IPS-18a (cell line): ENCODE measurements around the gene FOSB.
A peak's percentile ranks its signal among the peaks of the same experiment; 100 is the strongest.
"Not testable (repeated sequence)": the region's sequence is repeated elsewhere in the genome, so short reads cannot be mapped to it uniquely, and the experiment has no call there.

Source experiments
- H3K27ac ChIP-seq: one replicate; pipeline ENCODE4 v1.5.1; 2013; ENCODE audit warnings: low read length
- H3K27me3 ChIP-seq: one replicate; pipeline ENCODE4 v1.6.1; 2013; ENCODE audit warnings: mild to moderate bottlenecking, low read length; ENCODE audit not compliant: control insufficient read depth, insufficient read depth
- H3K36me3 ChIP-seq: one replicate; pipeline ENCODE4 v1.6.1; 2013; ENCODE audit warnings: low read depth, low read length; ENCODE audit not compliant: control insufficient read depth
- H3K4me1 ChIP-seq: one replicate; pipeline ENCODE4 v1.6.1; 2013; ENCODE audit warnings: low read depth, low read length; ENCODE audit not compliant: control insufficient read depth
- H3K4me3 ChIP-seq: one replicate; pipeline ENCODE4 v1.5.1; 2013; ENCODE audit warnings: low read length
- H3K9ac ChIP-seq: one replicate; pipeline ENCODE4 v1.6.1; 2013; ENCODE audit warnings: mild to moderate bottlenecking, low read length, moderate library complexity
- H3K9me3 ChIP-seq: one replicate; pipeline ENCODE4 v1.6.1; 2013; ENCODE audit warnings: low read depth, low read length; ENCODE audit not compliant: control insufficient read depth

The FOSB gene

GRCh38 chr19:45428384-45429231 lies 39.2 kb upstream of the FOSB start:
- Histone ChIP-seq H3K36me3 (no peaks in the 10 kb centered on the region), H3K4me3 (peak overlapping the region; percentile 67), H3K27me3 (peaks cover 4% of the 10 kb centered on the region), H3K4me1 (peaks cover 7% of the 10 kb centered on the region), H3K9ac (peak overlapping the region; percentile 50), H3K27ac (no peak overlapping the region), H3K9me3 (no peaks in the 10 kb centered on the region)

DNA sequence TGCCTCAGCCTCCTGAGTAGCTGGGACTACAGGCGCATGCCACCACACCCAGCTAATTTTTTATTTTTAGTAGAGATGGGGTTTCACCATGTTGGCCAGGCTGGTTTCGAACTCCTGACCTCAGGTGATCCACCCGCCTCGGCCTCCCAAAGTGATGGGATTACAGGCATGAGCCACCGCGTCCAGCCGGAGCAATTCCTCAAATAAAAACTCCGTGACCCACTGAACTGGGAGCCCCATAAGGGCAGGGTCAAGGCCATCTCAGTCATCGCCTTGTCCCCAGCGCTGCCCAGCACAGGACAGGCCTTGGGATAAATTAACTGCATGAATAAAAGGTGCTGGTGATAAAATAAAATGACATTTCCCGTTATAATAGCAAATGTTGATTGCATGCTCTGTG lies 37.9 kb upstream of the FOSB start:
- H3K27me3 ChIP-seq, H3K9me3 ChIP-seq, H3K4me1 ChIP-seq, H3K36me3 ChIP-seq, H3K9ac ChIP-seq, H3K27ac ChIP-seq, H3K4me3 ChIP-seq: not testable (repeated sequence)

DNA sequence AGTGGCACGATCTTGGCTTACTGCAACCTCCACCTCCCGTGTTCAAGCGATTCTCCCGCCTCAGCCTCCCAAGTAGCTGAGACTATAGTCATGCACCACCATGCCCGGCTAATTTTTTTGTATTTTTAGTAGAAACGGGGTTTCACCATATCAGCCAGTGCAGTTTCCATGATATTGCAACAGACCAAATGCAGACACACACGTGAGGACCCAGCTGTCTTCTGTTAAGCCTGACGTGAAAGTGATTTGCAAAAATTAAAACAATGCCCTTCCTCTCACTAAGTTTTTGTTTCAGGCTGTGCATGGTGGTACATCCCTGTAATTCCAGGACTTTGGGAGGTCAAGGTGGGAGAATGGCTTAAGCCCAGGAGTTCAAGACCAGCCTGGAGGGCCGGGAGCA lies 36.8 kb upstream of the FOSB start:
- H3K9me3 ChIP-seq, H3K36me3 ChIP-seq, H3K4me1 ChIP-seq, H3K27ac ChIP-seq, H3K27me3 ChIP-seq, H3K4me3 ChIP-seq, H3K9ac ChIP-seq: not testable (repeated sequence)

- H3K4me3 ChIP-seq, H3K4me1 ChIP-seq, H3K36me3 ChIP-seq: not testable (repeated sequence)
These were observed 35.3 kb upstream of the FOSB start for GRCh38 chr19:45432543-45432942.

DNA sequence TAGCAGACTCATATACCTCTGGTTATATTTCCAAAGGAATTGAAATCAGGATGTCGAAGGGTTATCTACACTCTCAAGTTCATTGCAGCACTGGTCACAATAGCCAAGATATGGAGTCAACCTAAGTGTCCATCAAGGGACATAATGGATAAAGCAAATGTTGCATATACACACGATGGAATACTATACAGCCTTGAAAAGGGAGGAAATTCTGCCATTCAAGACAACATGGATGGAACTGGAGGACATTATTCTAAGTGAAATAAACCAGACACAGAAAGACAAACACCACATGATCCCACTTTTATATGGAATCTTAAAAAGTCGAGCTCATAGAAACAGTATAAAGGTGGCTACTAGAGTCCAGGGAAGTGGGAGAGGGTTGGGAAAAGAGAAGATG lies 30.5 kb upstream of the FOSB start:
- Histone ChIP-seq H3K36me3 (no peaks in the 10 kb centered on the region), H3K27me3 (no peaks in the 10 kb centered on the region), H3K9ac (no peak overlapping the region), H3K27ac (no peak overlapping the region), H3K4me3 (no peak overlapping the region), H3K9me3 (no peaks in the 10 kb centered on the region), H3K4me1 (no peaks in the 10 kb centered on the region)

More at GRCh38 chr19:45432543-45432942, 35.3 kb upstream of the FOSB start:
- not testable (repeated sequence) for H3K9ac ChIP-seq, H3K9me3 ChIP-seq, H3K27ac ChIP-seq, H3K27me3 ChIP-seq

- Histone ChIP-seq H3K4me3 (peak overlapping the region; percentile 58), H3K27ac (no peak overlapping the region), H3K27me3 (no peaks in the 10 kb centered on the region), H3K9ac (peak overlapping the region; percentile 56), H3K4me1 (no peaks in the 10 kb centered on the region), H3K36me3 (no peaks in the 10 kb centered on the region), H3K9me3 (no peaks in the 10 kb centered on the region)
These were observed 28.6 kb upstream of the FOSB start for GRCh38 chr19:45439190-45439568.

DNA sequence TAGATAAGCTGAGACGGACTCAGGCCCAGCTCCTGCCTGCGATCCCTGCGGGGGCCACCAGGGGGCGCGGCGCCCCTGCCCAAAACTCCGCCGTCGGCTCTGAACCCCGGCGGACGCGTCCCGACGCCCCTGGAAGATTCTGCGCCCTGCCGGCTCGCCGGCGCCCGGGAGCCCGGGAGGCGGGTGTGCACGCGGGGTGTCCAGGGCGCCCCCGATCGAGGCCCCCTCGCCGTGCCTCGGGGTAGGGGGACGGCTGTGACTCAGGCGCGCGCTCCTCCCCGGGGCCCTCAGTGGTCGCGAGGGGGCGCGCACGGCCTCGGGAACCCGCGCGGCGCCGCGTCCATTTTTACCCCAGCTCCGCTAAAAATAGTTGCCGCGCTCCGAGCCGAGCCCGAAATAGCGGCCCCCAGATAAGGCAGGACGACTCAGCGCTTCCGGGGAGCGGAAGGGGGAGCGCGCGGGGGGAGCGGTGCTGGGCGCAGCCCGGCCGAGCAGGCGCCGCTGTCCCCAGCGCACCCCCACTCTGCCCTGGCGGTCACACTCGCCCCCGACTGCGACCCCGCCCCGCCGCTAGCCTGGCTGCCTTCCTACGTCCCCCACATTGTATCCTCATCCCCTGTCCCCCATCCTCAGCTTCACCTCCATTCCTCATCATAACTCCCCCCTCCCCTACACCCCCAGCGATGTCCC lies 28.1 kb upstream of the FOSB start:
- H3K36me3 ChIP-seq = no peaks in the 10 kb centered on the region
- no peaks in the 10 kb centered on the region for H3K9me3 ChIP-seq
- peaks cover 4% of the 10 kb centered on the region for H3K4me1 ChIP-seq
- H3K27me3 ChIP-seq = peaks cover 2% of the 10 kb centered on the region
- no peak overlapping the region for H3K27ac ChIP-seq
- H3K4me3 ChIP-seq = peak overlapping the region; percentile 58
- peak overlapping the region; percentile 56 for H3K9ac ChIP-seq

GRCh38 chr19:45440259-45440638 lies 27.5 kb upstream of the FOSB start:
- Histone ChIP-seq H3K4me1 (peaks cover 6% of the 10 kb centered on the region), H3K27ac (no peak overlapping the region), H3K27me3 (peaks cover 7% of the 10 kb centered on the region), H3K9me3 (no peaks in the 10 kb centered on the region), H3K36me3 (no peaks in the 10 kb centered on the region), H3K4me3 (peak overlapping the region; percentile 58), H3K9ac (no peak overlapping the region)

DNA sequence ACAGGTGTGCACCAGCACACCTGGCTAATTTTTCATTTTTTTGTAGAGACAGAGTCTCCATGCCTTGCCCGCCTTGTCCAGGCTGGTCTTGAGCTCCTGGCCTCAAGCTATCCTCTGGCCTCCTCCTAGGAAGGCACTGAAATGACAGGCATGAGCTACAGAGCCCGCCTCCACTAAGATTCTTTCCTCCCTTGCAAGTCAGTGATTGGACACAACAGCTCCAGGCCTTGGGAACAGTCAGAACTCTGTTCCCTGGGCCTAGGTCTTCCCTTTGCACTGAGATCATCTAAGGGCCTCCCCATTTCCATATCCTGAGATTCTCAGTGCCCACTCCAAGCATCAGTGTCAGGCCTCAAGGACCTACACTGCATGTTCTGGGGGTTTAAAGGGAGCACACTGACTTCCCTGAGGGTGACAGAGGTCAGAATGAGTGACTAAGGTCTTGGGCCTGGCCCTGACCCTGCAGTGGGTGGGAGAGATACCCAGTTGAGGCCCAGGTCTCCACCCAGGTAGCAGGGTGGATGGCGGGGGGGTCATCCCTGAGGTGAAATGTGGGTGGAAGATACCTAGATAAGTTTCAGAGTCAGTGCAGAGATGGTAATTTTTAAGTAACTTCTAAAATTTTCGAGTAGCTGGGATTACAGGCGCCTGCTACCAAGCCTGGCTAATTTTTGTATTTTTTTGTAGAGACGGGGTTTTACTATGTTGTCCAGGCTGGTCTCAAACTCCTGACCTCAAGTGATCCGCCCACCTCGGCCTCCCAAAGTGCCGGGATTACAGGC lies 26.7 kb upstream of the FOSB start:
- Histone ChIP-seq H3K9ac (no peak overlapping the region), H3K27me3 (peaks cover 11% of the 10 kb centered on the region), H3K36me3 (no peaks in the 10 kb centered on the region), H3K4me3 (no peak overlapping the region), H3K4me1 (peaks cover 6% of the 10 kb centered on the region), H3K27ac (no peak overlapping the region), H3K9me3 (no peaks in the 10 kb centered on the region)

DNA sequence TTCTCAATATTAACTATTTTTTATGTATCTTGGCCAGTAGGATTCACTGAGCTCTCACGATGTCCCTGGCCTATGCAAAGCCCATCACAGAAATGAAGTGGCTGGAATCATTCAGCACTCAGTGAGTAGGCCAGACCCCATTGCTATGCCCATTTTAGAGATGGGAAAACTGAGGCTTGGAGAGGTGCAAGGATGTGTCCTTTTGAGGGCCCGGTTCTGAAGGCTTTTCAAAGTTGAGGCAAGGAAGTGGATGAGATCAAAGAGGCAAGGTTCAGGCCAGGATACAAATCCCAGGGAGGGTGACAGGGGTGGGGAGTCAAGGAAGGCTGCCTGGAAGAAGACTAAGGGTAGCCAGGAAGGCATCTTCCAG lies 25.4 kb upstream of the FOSB start:
- Histone ChIP-seq H3K9me3 (no peaks in the 10 kb centered on the region), H3K9ac (no peak overlapping the region), H3K4me3 (no peak overlapping the region), H3K4me1 (peaks cover 6% of the 10 kb centered on the region), H3K27ac (no peak overlapping the region), H3K36me3 (no peaks in the 10 kb centered on the region), H3K27me3 (peaks cover 11% of the 10 kb centered on the region)

- H3K9ac ChIP-seq = peak overlapping the region; percentile 92
- H3K4me3 ChIP-seq = peak overlapping the region; percentile 83
- H3K4me1 ChIP-seq = peaks cover 6% of the 10 kb centered on the region
- H3K36me3 ChIP-seq = no peaks in the 10 kb centered on the region
- peaks cover 11% of the 10 kb centered on the region for H3K27me3 ChIP-seq
- no peaks in the 10 kb centered on the region for H3K9me3 ChIP-seq
- no peak overlapping the region for H3K27ac ChIP-seq
These were observed 24.9 kb upstream of the FOSB start for GRCh38 chr19:45442778-45443461.
